VCaP (cell line): ENCODE data around the gene MFSD11.

Experiments used
- H3K27ac ChIP-seq: fragments of 450-650 bp; 2 replicates; pipeline ENCODE4 v1.5.1; 2017
- CTCF ChIP-seq: fragments of 450-650 bp; conservative IDR thresholded peaks from 2 replicates; pipeline ENCODE4 v1.5.1; 2017; ENCODE audit warnings: mild to moderate bottlenecking, moderate library complexity

MFSD11 gene

GRCh38 chr17:76811834-76812233 lies 73.9 kb downstream of the MFSD11 start:
- no peak for TF ChIP-seq CTCF
- H3K27ac ChIP-seq: no peak overlapping the region

- TF ChIP-seq CTCF: no peak
- H3K27ac ChIP-seq: no peak overlapping the region
Measured at GRCh38 chr17:76812263-76812662, 74.3 kb downstream of the MFSD11 start.

GRCh38 chr17:76812968-76813367 lies 75.0 kb downstream of the MFSD11 start:
- TF ChIP-seq CTCF: no peak
- H3K27ac ChIP-seq: no peak overlapping the region

- peak overlapping the region; percentile 33 for H3K27ac ChIP-seq
Measured at GRCh38 chr17:76815907-76816589, 78.1 kb downstream of the MFSD11 start.

GRCh38 chr17:76816590-76817135 lies 78.7 kb downstream of the MFSD11 start:
- H3K27ac ChIP-seq: peak overlapping the region; percentile 33

GRCh38 chr17:76820039-76820438 lies 82.1 kb downstream of the MFSD11 start:
- peak overlapping the region; percentile 88 for H3K27ac ChIP-seq
- no peak for TF ChIP-seq CTCF

More at GRCh38 chr17:76816590-76817135, 78.7 kb downstream of the MFSD11 start:
- peak; percentile 95 for TF ChIP-seq CTCF

GRCh38 chr17:76820561-76820960 lies 82.6 kb downstream of the MFSD11 start:
- H3K27ac ChIP-seq: peak overlapping the region; percentile 88
- no peak for TF ChIP-seq CTCF

GRCh38 chr17:76822184-76822778 lies 84.4 kb downstream of the MFSD11 start:
- peak overlapping the region; percentile 88; the same call in 1 of the 2 replicates for H3K27ac ChIP-seq
- no peak for TF ChIP-seq CTCF
